Duodenal mucosa (tissue), 2 donors: ENCODE results near the gene USP30.

Experiments used
- H3K27ac ChIP-seq: one replicate; pipeline ENCODE4 v1.7.0; 2013; ENCODE audit warnings: low read depth, low read length
- H3K27me3 ChIP-seq, 2 donors: one replicate each; pipeline ENCODE4 v1.7.0; 2013; ENCODE audit warnings: low read length in 2 of 2, control low read depth in 1 of 2; ENCODE audit not compliant: insufficient read depth in 2 of 2, control insufficient read depth in 1 of 2
- H3K36me3 ChIP-seq, 2 donors: one replicate each; pipeline ENCODE4 v1.7.0; 2013; ENCODE audit warnings: low read length in 2 of 2, control low read depth in 1 of 2; ENCODE audit not compliant: insufficient read depth in 2 of 2, control insufficient read depth in 1 of 2
- H3K4me1 ChIP-seq, 2 donors: one replicate each; pipeline ENCODE4 v1.7.0; 2013; ENCODE audit warnings: low read length in 2 of 2, control low read depth in 1 of 2; ENCODE audit not compliant: insufficient read depth in 2 of 2, control insufficient read depth in 1 of 2
- H3K4me3 ChIP-seq, 2 donors: one replicate each; pipeline ENCODE4 v1.7.0; 2013; ENCODE audit warnings: low read length in 2 of 2, low read depth in 1 of 2
- H3K9ac ChIP-seq, 2 donors: one replicate each; pipeline ENCODE4 v1.7.0; 2013; ENCODE audit warnings: low read length in 2 of 2, low read depth in 1 of 2
- H3K9me3 ChIP-seq, 2 donors: one replicate each; pipeline ENCODE4 v1.7.0; 2013; ENCODE audit warnings: low read length in 2 of 2, control low read depth in 1 of 2; ENCODE audit not compliant: control insufficient read depth in 1 of 2

The USP30 gene

DNA sequence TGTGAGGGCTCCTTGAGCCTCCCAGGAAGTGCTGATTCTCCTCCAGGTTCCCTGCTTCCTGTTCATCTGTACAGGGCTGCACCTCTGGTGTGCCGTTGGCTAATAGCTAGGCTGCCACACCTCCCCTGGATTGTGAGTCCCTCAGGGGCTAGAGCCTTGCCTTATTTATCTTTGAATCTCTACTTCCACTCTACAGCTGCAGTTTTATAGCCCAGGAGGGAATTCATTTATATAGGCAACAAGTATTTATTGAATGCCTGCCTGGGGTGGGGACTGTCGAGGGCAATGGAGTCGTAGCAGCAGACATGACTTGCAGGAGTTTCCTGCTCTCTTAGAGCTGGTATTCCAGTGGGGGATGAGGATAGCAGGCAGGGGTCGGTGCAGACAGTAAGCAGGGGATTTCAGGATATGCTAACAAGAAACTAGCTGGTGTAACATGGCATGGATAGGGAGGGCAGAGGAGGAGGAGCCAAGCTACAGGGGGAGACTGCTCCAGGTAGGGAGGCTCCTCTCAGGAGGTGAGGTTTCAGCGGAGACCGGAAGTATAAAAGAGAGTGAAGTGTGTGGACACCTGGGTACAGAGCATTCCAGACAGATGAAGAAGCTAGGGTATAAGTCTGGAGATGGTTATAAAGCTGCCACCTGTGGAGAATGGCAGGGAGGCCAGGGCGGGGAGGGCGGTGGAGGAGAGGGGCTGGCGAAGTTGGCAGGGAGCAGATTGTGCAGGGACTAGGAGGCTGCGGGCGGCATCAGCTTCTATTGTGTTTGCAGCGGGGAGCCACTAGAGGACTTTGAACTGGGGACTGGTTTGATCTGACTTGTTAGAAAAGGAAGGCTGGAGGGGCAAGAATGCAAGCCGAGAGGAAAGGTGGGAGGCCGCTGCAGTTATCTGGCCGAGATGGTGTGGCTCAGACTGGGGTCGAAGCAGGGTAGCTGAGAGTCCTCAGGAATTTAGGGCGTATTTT, 17.2 kb downstream of the USP30 start:
- peak overlapping the region; percentile 41 to 54 for H3K4me3 ChIP-seq
- peaks cover 16 to 32% of the 10 kb centered on the region in 2 donors for H3K36me3 ChIP-seq
- peak overlapping the region; percentile 11 to 43 for H3K9ac ChIP-seq

DNA sequence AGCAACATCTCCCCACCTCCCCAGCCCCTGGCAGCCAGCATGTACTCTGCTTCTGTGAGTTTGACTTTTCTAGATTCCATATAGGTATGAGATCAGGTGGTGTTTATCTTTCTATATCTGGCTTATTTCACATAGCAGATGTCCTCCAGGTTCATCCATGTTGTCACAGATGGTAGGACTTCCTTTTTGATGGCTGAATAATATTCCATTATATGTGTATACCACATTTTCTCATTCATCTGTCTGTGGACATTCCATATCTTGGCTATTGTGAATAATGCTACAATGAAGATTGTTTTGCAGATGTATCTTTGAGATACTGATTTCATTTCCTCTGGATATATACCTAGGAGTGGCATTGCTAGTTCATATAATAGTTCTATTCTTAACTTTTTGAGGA, 22.5 kb downstream of the USP30 start:
- Histone ChIP-seq H3K9me3 (no peaks in the 10 kb centered on the region), H3K27ac (no peak overlapping the region), H3K4me3 (no peak overlapping the region), H3K27me3 (no peaks in the 10 kb centered on the region), H3K36me3 (peaks cover 15 to 45% of the 10 kb centered on the region in 2 donors), H3K9ac (no peak overlapping the region), H3K4me1 (no peaks in the 10 kb centered on the region)

More for the DNA sequence above, 17.2 kb downstream of the USP30 start:
- no peaks in the 10 kb centered on the region for H3K27me3 ChIP-seq
- H3K9me3 ChIP-seq = no peaks in the 10 kb centered on the region
- H3K27ac ChIP-seq = peak overlapping the region; percentile 37
- H3K4me1 ChIP-seq = peaks cover 17 to 20% of the 10 kb centered on the region in 2 donors

DNA sequence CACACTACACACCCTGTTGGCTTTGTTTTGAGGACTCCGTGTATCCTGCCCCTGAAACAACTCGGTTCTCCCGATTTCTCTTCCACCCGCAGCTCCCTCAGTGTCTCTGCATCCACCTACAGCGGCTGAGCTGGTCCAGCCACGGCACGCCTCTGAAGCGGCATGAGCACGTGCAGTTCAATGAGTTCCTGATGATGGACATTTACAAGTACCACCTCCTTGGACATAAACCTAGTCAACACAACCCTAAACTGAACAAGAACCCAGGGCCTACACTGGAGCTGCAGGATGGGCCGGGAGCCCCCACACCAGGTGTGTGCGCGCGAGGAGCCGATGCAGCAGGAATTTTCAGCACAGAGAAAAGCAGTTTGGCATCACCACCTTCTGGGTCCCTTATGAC, 30.4 kb downstream of the USP30 start:
- Histone ChIP-seq H3K27me3 (no peaks in the 10 kb centered on the region), H3K4me3 (no peak overlapping the region), H3K9me3 (no peaks in the 10 kb centered on the region), H3K36me3 (peaks cover 34 to 54% of the 10 kb centered on the region in 2 donors), H3K27ac (no peak overlapping the region), H3K9ac (no peak overlapping the region), H3K4me1 (peaks cover 0 to 17% of the 10 kb centered on the region in 2 donors)

DNA sequence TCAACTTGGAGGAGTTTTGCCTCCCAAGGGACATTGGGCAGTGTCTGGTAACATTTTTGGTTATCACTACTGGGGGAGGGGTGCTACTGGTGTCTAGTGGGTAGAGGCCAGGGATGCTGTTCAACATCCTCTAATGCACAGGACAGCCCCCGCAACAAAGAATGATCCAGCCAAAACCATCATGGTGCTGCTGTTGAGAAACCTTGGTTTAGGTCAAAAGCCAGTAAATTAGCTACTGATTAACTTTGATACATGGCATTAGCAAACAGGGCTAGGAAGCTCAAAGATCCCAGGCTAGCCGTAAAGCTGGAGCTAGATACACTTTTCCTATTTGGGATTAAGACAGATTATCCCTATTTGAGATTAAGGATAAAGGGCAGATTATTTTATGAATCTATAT, 32.0 kb downstream of the USP30 start:
- Histone ChIP-seq H3K27ac (no peak overlapping the region), H3K27me3 (no peaks in the 10 kb centered on the region), H3K9me3 (no peaks in the 10 kb centered on the region), H3K4me3 (no peak overlapping the region), H3K4me1 (peaks cover 0 to 17% of the 10 kb centered on the region in 2 donors), H3K9ac (no peak overlapping the region), H3K36me3 (peaks cover 34 to 64% of the 10 kb centered on the region in 2 donors)

DNA sequence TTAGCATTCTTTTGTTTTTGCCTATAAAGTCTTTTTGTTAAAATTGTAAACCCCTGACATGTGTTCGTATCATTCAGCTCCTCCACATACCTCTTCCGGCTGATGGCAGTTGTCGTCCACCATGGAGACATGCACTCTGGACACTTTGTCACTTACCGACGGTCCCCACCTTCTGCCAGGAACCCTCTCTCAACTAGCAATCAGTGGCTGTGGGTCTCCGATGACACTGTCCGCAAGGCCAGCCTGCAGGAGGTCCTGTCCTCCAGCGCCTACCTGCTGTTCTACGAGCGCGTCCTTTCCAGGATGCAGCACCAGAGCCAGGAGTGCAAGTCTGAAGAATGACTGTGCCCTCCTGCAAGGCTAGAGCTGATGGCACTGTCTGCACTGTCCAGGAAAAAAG, 33.2 kb downstream of the USP30 start:
- Histone ChIP-seq H3K9ac (no peak overlapping the region), H3K4me3 (no peak overlapping the region), H3K4me1 (peaks cover 0 to 17% of the 10 kb centered on the region in 2 donors), H3K9me3 (no peaks in the 10 kb centered on the region), H3K27me3 (no peaks in the 10 kb centered on the region), H3K27ac (no peak overlapping the region), H3K36me3 (peaks cover 36 to 57% of the 10 kb centered on the region in 2 donors)

DNA sequence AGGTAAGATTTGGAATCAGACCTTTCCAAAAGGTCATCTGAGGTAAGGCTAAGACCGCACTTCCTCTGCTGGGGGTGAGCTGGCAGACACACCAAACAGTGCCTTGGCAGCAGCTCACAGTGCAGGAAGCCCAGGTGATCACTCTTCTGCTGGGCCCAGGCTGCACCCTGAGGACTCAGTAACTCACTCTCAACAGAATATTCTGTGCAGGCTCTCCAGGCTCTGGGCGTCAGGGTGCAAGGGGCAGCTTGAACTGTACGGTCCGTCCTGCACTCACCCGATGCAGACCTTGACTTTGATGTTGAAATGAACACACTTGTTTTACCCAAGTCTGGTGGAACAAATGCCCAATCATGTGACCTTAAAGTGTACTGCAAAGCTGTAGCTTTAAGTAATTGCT, 34.9 kb downstream of the USP30 start:
- Histone ChIP-seq H3K9ac (no peak overlapping the region), H3K27me3 (no peaks in the 10 kb centered on the region), H3K9me3 (no peaks in the 10 kb centered on the region), H3K36me3 (peaks cover 30 to 45% of the 10 kb centered on the region in 2 donors), H3K4me3 (no peak overlapping the region), H3K27ac (no peak overlapping the region), H3K4me1 (peaks cover 7 to 23% of the 10 kb centered on the region in 2 donors)

DNA sequence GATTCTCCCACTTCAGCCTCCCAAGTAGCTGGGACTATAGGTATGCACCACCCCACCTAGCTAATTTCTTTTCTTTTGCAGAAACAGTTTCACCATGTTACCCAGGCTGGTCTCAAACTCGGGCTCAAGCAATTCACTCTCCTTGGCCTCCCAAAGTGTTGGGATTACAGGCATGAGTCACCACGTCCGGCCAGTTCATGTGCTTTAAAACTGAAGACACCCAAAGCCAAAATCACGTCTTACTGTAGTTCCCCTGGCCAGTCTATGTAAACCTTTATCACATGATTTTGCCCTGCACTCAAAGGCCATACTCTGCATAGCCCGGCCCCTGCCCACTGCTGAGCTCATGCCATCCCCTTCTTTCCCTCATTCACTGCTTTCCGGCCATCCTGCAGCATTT, 36.4 kb downstream of the USP30 start:
- Histone ChIP-seq H3K4me1 (peaks cover 22 to 32% of the 10 kb centered on the region in 2 donors), H3K27ac (no peak overlapping the region), H3K9me3 (no peaks in the 10 kb centered on the region), H3K4me3 (no peak overlapping the region), H3K9ac (no peak overlapping the region), H3K27me3 (no peaks in the 10 kb centered on the region), H3K36me3 (peaks cover 15 to 29% of the 10 kb centered on the region in 2 donors)

DNA sequence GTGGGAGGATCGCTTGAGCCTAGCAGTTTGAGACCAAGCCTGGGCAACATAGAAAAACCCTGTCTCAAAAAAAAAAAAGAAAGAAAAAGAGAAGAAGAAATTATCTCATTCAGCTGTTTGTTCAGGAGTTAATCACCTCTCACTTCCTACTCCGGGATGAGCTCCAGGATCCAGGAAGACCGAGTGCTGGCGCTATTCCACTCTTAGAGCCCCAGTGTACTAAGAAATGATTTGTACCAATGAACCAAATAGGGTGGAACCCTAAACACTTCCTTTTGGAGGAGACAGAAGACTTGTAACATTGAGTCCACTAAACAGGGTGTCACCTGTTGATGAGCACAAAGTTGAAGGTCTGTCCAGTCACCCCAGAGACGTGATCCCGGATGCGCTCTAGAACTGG, 37.3 kb downstream of the USP30 start:
- no peak overlapping the region for H3K4me3 ChIP-seq
- peaks cover 15 to 24% of the 10 kb centered on the region in 2 donors for H3K36me3 ChIP-seq
- no peak overlapping the region for H3K9ac ChIP-seq
- H3K9me3 ChIP-seq = no peaks in the 10 kb centered on the region
- no peaks in the 10 kb centered on the region for H3K27me3 ChIP-seq
- H3K27ac ChIP-seq = no peak overlapping the region
- peaks cover 22 to 32% of the 10 kb centered on the region in 2 donors for H3K4me1 ChIP-seq

DNA sequence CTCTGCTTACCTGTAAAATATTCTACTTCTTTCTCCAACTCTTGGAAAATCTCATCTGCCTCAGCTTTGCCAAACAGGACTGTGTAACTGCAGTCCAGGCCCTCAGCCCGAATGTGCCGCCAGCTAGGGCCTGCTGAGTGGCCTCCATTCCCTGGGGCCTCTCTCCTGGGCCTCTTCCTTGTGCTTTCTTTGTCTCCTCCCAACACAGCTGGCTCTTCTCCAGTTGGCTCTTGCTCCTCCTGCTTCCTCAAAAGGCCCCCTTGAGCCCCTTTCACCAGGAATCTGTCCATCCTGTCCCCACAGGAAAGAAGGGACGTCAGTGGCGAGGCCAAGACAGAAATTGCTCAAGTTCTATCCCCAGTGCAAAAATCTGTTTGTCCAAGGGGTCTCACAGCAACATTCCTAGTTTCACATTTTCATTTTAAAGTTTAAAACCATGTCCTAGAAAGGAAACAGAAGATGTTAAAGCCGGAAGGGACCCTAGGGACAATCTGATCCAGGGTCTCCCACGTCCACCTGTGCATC, 40.2 kb downstream of the USP30 start:
- no peak overlapping the region for H3K27ac ChIP-seq
- H3K4me3 ChIP-seq = peak overlapping the region; percentile 78 to 88
- no peaks in the 10 kb centered on the region for H3K9me3 ChIP-seq
- peak overlapping the region; percentile 61 to 88 for H3K9ac ChIP-seq
- H3K4me1 ChIP-seq = peaks cover 16 to 27% of the 10 kb centered on the region in 2 donors
- peaks cover 5 to 15% of the 10 kb centered on the region in 2 donors for H3K36me3 ChIP-seq
- no peaks in the 10 kb centered on the region for H3K27me3 ChIP-seq
